ENCODE results near the gene SSTR4. TPM values are rescaled to one million over a fixed set of nuclear protein-coding genes. Genes with fewer than 3 reads are reported as not detected.

The SSTR4 gene
- total and polyA plus RNA-seq, 2 donors from 2014 or later, result not detected

GRCh38 chr20:23077277-23077676 lies 42.2 kb downstream of the SSTR4 start:
- no peaks in the 10 kb centered on the region for H3K36me3 ChIP-seq (ENCODE audit: control insufficient read depth in 2 of 3, insufficient read depth in 3 of 3, low read length in 3 of 3)
- no peak overlapping the region for H3K4me3 ChIP-seq (ENCODE audit: low read length in 3 of 3)
- no peaks in the 10 kb centered on the region for H3K27me3 ChIP-seq (ENCODE audit: control insufficient read depth, insufficient read depth, low read length)
- no peak overlapping the region for H3K9ac ChIP-seq (ENCODE audit: low read length in 3 of 3)
- H3K9me3 ChIP-seq (ENCODE audit: control insufficient read depth in 2 of 3, insufficient read depth in 1 of 3, low read length in 3 of 3), result no peaks in the 10 kb centered on the region
- TF ChIP-seq, protein P1, sequence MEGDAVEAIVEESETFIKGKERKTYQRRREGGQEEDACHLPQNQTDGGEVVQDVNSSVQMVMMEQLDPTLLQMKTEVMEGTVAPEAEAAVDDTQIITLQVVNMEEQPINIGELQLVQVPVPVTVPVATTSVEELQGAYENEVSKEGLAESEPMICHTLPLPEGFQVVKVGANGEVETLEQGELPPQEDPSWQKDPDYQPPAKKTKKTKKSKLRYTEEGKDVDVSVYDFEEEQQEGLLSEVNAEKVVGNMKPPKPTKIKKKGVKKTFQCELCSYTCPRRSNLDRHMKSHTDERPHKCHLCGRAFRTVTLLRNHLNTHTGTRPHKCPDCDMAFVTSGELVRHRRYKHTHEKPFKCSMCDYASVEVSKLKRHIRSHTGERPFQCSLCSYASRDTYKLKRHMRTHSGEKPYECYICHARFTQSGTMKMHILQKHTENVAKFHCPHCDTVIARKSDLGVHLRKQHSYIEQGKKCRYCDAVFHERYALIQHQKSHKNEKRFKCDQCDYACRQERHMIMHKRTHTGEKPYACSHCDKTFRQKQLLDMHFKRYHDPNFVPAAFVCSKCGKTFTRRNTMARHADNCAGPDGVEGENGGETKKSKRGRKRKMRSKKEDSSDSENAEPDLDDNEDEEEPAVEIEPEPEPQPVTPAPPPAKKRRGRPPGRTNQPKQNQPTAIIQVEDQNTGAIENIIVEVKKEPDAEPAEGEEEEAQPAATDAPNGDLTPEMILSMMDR (IDR thresholded peaks at IDR 0.05; ENCODE audit: borderline replicate concordance, extremely low read depth, insufficient read depth), result no peak
- DNase-seq (no peak), FAIRE-seq (no peak)
- intact Hi-C loops (cut with DNase I), result no loop called here
- H3K4me1 ChIP-seq (ENCODE audit: control insufficient read depth in 2 of 3, insufficient read depth in 2 of 3, low read depth in 1 of 3, low read length in 3 of 3), result peaks cover 0 to 2% (median 0%) of the 10 kb centered on the region in 3 donors
- H3K27ac ChIP-seq (ENCODE audit: low read depth in 2 of 2, low read length in 2 of 2), result no peak overlapping the region

DNA sequence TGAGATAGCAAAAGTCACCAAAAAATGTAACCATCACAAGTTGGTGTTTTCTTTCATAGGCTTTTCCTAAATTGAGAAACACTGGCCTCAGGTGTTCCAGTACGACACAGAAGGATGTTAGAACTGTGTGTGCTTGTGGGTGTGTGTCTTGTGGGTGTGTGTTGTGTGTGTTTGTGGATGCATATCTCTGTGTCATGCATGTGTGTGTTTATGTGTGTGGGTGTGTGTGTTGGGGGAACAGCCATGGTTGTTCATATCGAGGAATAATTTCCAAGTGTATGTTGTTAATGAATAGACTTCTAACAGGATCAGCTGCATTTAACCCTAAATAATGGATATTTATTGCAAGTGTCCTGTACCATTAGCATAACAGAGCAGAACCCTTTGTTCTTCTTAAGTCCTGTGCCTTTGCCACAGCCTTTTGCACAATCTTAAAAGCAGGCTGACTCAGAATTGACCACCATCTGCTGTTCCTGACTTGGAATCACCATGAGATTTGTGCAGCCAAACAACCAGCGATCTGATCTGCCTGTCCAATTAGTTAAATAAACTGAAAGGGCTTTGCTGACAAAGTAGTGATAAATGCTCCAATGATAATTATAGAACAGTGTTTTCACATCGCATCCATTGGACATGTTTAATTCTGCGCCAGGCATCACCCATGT lies 43.4 kb downstream of the SSTR4 start:
- no peak for FAIRE-seq
- intact Hi-C loops (cut with DNase I), result no loop called here
- TF ChIP-seq, protein P1 (IDR thresholded peaks at IDR 0.05; ENCODE audit: borderline replicate concordance, extremely low read depth, insufficient read depth), result no peak

DNA sequence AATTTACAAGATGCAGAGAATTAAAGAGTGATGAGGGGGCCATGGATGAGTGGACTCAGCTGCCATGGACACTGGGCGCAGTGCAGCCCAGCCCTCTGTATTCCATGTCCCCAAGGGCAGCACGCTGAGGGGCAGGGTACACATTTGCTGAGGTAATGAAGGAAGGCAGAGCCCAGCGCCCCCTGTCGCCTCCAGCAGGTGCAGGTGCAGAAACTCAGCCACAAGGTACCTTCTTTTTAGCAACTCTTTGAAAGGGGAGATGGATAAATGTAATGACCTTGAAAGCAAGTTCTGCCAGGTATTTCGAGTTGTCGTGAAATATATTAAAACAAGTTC lies 43.9 kb downstream of the SSTR4 start:
- no peaks in the 10 kb centered on the region for H3K9me3 ChIP-seq (ENCODE audit: control insufficient read depth in 2 of 3, insufficient read depth in 1 of 3, low read length in 3 of 3)
- intact Hi-C loops (cut with DNase I), result no loop called here
- FAIRE-seq (no peak), DNase-seq (no peak)
- H3K4me3 ChIP-seq (ENCODE audit: low read length in 3 of 3), result no peak overlapping the region
- TF ChIP-seq, protein P1 (IDR thresholded peaks at IDR 0.05; ENCODE audit: borderline replicate concordance, extremely low read depth, insufficient read depth), result no peak
- H3K4me1 ChIP-seq (ENCODE audit: control insufficient read depth in 2 of 3, insufficient read depth in 2 of 3, low read depth in 1 of 3, low read length in 3 of 3), result peaks cover 0 to 2% (median 0%) of the 10 kb centered on the region in 3 donors
- H3K27ac ChIP-seq (ENCODE audit: low read depth in 2 of 2, low read length in 2 of 2), result no peak overlapping the region
- H3K9ac ChIP-seq (ENCODE audit: low read length in 3 of 3), result no peak overlapping the region
- H3K27me3 ChIP-seq (ENCODE audit: control insufficient read depth, insufficient read depth, low read length), result no peaks in the 10 kb centered on the region
- H3K36me3 ChIP-seq (ENCODE audit: control insufficient read depth in 2 of 3, insufficient read depth in 3 of 3, low read length in 3 of 3), result no peaks in the 10 kb centered on the region

More for the DNA sequence above, 43.4 kb downstream of the SSTR4 start:
- H3K4me1 ChIP-seq (ENCODE audit: control insufficient read depth in 2 of 3, insufficient read depth in 2 of 3, low read depth in 1 of 3, low read length in 3 of 3), result peaks cover 0 to 2% (median 0%) of the 10 kb centered on the region in 3 donors
- H3K27me3 ChIP-seq (ENCODE audit: control insufficient read depth, insufficient read depth, low read length), result no peaks in the 10 kb centered on the region
- H3K9ac ChIP-seq (ENCODE audit: low read length in 3 of 3), result no peak overlapping the region
- no peak overlapping the region for H3K4me3 ChIP-seq (ENCODE audit: low read length in 3 of 3)
- no peaks in the 10 kb centered on the region for H3K36me3 ChIP-seq (ENCODE audit: control insufficient read depth in 2 of 3, insufficient read depth in 3 of 3, low read length in 3 of 3)
- no peak for DNase-seq
- no peaks in the 10 kb centered on the region for H3K9me3 ChIP-seq (ENCODE audit: control insufficient read depth in 2 of 3, insufficient read depth in 1 of 3, low read length in 3 of 3)
- H3K27ac ChIP-seq (ENCODE audit: low read depth in 2 of 2, low read length in 2 of 2), result no peak overlapping the region

DNA sequence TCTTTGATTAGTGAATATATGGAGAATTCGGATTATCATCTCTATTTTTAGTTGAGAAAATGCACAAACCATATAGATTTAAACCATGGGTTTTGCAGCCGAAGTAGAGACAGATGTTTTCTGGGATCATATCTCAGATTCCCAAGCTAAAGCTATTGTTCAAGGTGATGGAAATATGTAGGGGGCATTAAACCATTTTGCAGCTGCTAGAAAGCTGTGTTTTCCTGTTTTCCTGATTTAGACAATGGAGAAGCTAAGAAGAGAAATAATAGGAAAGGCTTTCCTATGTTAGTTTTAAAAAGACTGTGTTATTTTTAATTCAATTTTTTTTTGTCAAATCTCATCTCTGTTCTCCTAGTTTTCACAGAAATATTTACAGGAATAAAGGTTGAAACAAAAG lies 44.8 kb downstream of the SSTR4 start:
- TF ChIP-seq, protein P1 (IDR thresholded peaks at IDR 0.05; ENCODE audit: borderline replicate concordance, extremely low read depth, insufficient read depth), result no peak
- Histone ChIP-seq H3K4me3 (ENCODE audit: low read length in 3 of 3) (no peak overlapping the region), H3K36me3 (ENCODE audit: control insufficient read depth in 2 of 3, insufficient read depth in 3 of 3, low read length in 3 of 3) (no peaks in the 10 kb centered on the region), H3K9me3 (ENCODE audit: control insufficient read depth in 2 of 3, insufficient read depth in 1 of 3, low read length in 3 of 3) (no peaks in the 10 kb centered on the region), H3K4me1 (ENCODE audit: control insufficient read depth in 2 of 3, insufficient read depth in 2 of 3, low read depth in 1 of 3, low read length in 3 of 3) (peaks cover 0 to 2% (median 0%) of the 10 kb centered on the region in 3 donors), H3K27me3 (ENCODE audit: control insufficient read depth, insufficient read depth, low read length) (no peaks in the 10 kb centered on the region), H3K9ac (ENCODE audit: low read length in 3 of 3) (no peak overlapping the region), H3K27ac (ENCODE audit: low read depth in 2 of 2, low read length in 2 of 2) (no peak overlapping the region)
- DNase-seq (no peak), FAIRE-seq (no peak)
- intact Hi-C loops (cut with DNase I), result no loop called here
